ENCODE data around the gene MYLK.

The MYLK gene

GRCh38 chr3:123831420-123831819 is 52.7 kb downstream of the MYLK start:
- no peak for DNase-seq (ENCODE audit: low read depth, low spot score)

DNA sequence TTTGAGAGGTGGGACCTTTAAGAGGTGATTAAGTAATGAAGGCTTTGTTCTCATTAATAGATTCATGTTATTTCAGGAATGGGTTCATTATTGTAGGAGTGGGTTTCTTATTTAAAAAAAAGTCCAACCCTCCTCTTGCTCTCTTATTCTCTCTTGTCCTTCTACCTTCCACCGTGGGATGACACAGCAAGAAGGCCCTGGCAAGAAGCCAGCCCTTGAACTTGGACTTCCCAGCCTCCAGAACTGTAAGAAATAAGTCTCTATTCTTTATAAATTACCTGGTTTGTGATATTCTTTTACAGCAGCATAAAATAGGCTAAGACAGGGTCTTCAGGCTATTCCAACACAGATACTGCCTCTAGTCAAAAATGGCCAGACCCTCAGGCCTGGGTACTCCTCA is 62.2 kb downstream of the MYLK start:
- DNase-seq (ENCODE audit: low read depth, low spot score), result no peak

- no peak for DNase-seq (ENCODE audit: low read depth, low spot score)
Measured at GRCh38 chr3:123819949-123820348, 64.2 kb downstream of the MYLK start.

- no peak for DNase-seq (ENCODE audit: low read depth, low spot score)
Measured at GRCh38 chr3:123818921-123819429, 65.2 kb downstream of the MYLK start.

DNA sequence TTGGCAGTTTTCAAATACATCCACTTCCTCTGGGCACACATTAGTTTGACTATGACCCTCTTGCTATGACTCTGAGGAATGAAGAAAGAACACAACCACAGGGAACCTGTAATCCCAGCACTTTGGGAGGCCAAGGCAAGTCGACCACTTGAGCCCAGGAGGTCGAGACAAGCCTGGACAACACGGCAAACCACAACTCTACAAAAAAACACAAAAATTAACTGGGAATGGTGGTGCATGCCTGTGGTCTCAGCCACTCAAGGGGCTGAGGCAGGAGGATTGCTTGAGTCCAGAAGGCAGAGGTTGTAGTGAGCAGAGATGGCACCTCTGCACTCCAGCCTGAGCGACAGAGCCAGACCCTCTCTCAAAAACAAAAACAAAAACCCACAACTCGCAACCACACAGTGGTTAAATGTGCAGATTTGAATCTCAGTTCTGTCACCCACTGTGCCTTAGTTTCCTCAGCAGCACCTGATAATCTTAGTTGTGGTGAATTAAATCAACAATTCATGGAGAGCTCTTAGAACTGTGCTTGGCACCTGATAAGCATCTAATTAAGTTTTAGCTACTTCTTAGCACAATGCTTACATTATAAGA is 65.7 kb downstream of the MYLK start:
- DNase-seq (ENCODE audit: low read depth, low spot score), result no peak

DNA sequence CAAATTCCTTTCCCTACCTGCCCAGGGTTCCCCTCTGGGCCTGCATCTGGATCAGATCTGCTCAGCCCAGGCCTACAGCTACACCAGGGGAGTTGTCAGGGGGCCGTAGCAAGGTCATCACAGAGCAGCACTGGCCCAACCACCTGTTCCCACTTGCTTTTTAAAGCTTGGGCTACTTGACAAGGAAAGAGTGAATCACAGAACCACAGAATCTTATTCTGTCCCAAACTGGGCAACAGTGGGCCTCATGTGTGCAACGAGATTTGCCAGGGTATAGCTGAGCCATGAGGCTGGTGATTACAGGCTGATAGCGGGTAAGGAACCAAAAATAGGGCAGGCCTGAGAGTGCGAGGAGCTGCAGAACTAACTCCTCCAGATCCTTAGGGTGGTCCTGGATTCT is 66.7 kb downstream of the MYLK start:
- DNase-seq (ENCODE audit: low read depth, low spot score), result no peak

DNA sequence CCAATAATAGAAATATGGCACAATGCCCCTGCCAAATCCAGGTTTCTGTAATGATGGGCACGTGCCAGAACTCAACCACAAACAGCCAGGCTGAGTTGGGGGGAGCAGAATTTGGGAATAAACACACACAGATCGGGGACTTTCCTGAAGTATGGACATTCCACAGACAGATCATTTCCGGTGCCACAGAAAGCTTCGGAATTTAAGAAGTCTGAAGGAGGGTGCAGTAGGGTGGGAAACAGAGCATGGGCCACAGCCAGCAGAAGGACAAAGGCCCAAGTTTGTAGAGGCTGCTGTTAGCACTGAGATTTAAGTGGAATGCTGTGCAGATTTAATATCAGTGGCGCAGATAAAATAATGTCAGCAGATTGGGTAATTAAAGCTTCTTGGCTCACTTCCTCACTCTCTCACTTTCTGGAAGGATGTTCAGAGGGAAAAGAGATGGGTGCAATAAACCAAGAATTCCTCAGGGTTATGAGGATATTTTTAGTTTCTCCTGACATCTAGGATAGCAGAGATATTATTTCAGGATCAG is 67.4 kb downstream of the MYLK start:
- DNase-seq (ENCODE audit: low read depth, low spot score), result no peak

DNA sequence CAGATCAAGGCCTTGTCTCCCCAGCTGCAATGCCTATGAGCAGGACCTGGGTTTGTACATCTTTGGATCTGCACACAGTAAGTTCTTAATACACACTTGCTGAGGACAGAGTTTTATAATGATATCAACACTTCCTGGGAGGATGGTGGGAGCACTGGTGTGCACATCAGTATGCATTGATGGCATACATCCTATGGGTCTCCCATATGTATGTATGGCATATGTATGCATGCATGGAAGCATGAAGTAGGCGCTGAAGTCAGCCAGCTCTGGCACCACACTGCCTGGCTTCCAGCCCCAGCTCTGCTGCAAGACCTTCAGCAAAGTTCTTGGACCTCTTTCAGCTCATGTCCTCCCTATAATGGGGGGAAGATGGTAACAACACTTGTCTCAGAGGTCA is 68.2 kb downstream of the MYLK start:
- no peak for DNase-seq (ENCODE audit: low read depth, low spot score)

DNA sequence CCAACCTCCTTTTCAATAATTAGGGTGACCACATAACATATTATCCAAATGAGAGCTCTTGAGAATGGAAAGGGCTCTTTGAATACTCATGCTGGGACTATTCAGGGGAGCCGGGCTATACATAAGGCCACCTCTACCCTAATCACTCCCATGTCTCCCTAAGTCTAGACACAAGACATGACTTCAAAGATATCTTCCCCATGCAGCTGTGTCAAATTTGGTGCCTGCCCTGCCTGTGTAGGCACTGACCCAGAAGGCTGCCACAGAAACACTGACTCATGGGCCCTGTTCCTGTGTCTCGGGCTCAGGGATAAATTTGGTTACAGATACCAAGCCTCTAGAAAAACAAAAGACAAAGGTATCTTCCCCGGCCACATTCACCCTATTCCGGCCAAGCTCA is 70.3 kb downstream of the MYLK start:
- DNase-seq (ENCODE audit: low read depth, low spot score), result no peak

DNA sequence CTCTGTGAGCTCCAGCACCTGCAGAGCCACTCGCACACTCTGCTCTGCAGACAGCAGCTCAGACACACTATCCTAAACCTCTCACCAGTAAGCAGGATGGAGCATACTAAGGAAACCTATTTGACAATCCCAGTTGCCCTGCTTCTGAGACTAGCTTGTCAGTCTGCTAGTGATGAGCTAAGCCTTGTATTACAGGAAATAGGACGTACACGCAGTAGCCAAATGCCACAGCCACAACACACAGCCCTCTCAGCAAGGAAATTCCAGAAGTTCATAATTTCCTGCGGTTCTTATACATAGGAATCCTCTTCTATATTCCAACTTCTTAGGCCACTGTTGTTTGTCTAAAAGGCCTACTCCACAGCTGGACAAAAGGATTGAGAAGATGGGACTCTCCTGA is 74.5 kb downstream of the MYLK start:
- DNase-seq (ENCODE audit: low read depth, low spot score), result no peak

GRCh38 chr3:123808812-123809211 is 75.3 kb downstream of the MYLK start:
- no peak for DNase-seq (ENCODE audit: low read depth, low spot score)

GRCh38 chr3:123807820-123808219 is 76.3 kb downstream of the MYLK start:
- DNase-seq (ENCODE audit: low read depth, low spot score), result no peak

- no peak for DNase-seq (ENCODE audit: low read depth, low spot score)
Measured at GRCh38 chr3:123805504-123805903, 78.6 kb downstream of the MYLK start.

DNA sequence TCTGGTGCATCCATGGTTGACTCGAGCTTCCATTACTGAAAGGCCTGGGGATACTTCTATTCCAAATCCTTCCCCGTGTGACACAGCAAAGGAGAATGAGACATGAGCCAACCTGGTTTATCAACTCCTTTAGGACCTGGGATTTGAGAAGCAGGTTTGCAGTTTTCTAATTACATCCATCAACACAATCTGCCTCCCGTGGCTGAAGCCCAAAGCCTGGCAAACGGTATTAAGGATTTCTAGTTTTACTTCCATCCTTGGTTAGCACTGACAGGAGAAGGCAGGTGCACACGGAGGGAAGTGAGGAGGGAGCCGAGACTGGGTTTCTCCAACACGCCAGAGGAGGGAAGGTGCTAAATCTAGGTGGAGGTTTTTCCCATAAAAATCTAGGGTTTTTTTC is 79.0 kb downstream of the MYLK start:
- no peak for DNase-seq (ENCODE audit: low read depth, low spot score)

GRCh38 chr3:123804676-123805075 is 79.5 kb downstream of the MYLK start:
- DNase-seq (ENCODE audit: low read depth, low spot score), result no peak

DNA sequence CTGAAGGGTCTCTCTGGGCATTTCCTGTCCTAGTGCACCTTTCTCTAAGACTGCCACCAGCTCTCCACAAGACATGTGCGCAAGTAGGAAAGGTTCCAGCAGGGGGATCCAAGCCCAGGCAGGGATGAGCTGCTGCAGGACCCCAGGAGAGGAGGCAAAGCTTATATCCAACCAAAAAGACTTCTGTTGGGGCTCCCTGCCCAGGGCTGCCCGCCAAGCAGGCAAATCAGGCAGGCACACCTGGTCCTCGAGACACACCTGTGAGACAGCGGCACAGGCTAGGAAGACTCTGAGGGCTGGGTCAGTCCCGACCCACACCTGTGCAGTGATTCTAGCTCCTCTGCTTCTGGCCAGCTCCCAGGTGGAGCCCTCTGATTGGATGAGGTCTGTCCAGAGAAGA is 80.6 kb downstream of the MYLK start:
- no peak for DNase-seq (ENCODE audit: low read depth, low spot score)

DNA sequence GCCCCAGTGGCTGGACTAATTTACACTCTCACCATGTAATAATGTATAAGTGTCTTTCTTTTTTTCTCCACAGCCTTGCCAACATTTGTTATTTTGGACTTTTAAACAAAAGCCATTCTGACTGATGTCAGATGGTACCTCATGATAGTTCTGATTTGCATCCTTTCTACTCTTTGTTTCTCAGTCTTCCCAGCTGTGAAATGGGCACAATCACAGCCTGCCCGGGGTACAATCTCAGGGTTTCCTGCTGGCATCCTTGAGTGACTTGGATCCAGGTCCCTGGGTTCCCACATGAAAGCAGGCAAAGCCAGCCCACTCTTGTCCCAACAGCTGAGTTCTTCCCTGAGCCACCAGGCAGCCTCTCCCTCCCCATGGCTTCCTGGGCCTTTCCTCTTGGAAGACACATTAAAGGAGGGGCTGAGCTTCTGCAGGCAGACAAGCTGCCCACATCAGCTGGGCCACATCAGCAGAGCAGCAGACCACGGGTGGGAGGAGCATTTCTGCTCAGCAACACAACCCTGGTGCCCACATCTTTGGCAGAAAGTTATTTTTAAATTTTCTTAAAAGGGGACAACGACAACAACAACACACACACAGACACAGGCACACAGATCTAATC is 82.0 kb downstream of the MYLK start:
- DNase-seq (ENCODE audit: low read depth, low spot score), result no peak

DNA sequence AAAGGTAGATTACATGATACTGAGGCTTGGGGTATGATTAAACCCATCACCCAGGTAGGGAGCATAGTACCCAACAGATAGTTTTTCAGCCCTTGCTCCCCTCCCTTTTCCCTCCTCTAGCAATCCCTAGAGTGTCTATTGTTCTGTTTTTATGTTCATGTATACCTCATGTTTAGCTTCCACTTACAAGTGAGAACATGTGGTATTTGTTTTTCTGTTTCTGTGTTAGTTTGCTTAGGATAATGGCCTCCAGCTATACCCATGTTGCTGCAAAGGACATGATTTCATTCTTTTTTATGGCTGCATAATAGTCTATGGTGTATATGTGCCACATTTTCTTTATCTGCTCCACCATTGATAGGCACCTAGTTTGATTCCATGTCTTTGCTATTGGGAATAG is 82.7 kb downstream of the MYLK start:
- no peak for DNase-seq (ENCODE audit: low read depth, low spot score)

- DNase-seq (ENCODE audit: low read depth, low spot score), result no peak
Measured at GRCh38 chr3:123800362-123800682, 83.8 kb downstream of the MYLK start.

DNA sequence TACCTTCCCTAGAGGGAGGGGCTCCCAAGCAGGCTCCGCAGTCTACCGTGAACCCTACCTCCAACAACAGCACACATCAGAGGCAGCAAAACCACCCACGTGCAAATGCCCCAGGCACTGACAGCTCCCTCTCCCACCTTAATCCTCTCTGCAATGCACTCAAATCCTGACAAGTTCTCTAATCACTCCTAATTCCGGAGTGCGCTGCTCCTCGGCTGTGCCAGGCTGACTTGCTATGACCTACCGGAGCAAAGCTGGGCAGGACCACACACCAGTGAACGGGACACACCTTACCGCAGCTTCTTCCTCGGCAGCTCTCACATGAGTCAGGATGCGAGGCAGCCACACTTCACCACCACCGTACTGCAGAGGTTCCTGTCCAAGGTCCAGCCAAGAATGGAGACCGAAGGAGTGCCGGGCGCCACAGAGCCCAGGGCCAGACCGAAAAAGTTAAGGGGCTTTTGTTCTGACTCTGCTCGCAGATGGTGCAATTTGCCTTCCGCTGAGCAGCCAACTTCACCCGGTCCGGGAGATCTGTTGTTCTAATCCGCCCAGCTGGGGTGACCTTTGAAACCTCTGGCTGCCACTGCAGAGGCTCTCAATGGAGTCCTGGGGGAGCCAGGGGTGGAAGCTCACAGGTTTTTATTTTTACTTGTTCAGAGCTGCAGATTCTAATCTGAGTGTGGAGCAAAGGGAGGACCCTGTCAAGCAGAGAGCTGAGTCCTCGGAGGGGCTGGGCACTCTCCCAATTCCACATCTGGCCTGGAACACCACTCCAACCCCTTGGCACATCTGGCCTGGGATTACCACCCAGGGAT is 84.4 kb downstream of the MYLK start:
- no peak for DNase-seq (ENCODE audit: low read depth, low spot score)

GRCh38 chr3:123798550-123798949 is 85.6 kb downstream of the MYLK start:
- no peak for DNase-seq (ENCODE audit: low read depth, low spot score)

DNA sequence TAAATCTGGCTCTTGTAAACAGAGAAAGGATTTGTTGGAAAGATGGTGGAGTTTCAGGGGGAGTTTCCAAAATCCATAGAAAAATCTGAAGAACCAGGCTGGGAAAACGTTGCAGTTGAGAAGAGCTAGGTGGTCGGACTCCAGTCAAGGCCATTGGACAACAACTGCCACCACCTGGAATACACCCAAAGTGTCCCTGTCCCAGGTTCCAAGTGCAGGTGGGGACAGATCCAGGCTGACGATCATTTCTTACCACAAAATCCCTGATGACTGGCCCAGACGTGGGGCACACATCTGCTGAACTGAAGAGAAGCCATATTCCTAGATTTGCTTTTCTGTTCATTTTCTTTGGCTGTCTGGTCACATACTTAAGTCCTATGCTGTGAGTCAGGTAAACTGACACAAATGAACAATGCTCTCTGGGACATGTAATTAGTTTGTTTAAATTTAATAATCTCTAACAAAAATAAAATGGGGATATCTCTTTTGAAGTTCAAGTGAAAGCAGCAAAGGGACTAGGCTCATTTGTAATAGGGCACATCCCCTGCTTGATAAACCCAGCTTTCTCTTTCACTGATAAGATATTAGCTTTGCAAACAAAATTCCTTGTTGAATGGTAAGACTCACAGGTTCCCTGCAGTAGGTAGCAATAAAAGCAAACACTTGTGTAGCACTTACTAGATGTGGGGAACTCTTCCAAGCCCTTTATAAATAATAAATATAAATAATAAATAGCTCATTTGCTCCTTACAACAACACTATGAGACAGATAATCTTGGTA is 88.5 kb downstream of the MYLK start:
- no peak for DNase-seq (ENCODE audit: low read depth, low spot score)

Data from activated CD4-positive, CD25-positive, alpha-beta regulatory T cell treated with anti-CD3 and anti-CD28 coated beads, Interleukin-2, amount 50 U/mL, for 16 hours (primary cell).